Measurements from ENCODE around the gene SAP130. TPM values are rescaled to one million over a fixed set of nuclear protein-coding genes. Genes with fewer than 3 reads are reported as not detected.

SAP130 gene
- total and polyA plus RNA-seq, 4 donors, result 3.3 to 5.3 (median 4.5) TPM

DNA sequence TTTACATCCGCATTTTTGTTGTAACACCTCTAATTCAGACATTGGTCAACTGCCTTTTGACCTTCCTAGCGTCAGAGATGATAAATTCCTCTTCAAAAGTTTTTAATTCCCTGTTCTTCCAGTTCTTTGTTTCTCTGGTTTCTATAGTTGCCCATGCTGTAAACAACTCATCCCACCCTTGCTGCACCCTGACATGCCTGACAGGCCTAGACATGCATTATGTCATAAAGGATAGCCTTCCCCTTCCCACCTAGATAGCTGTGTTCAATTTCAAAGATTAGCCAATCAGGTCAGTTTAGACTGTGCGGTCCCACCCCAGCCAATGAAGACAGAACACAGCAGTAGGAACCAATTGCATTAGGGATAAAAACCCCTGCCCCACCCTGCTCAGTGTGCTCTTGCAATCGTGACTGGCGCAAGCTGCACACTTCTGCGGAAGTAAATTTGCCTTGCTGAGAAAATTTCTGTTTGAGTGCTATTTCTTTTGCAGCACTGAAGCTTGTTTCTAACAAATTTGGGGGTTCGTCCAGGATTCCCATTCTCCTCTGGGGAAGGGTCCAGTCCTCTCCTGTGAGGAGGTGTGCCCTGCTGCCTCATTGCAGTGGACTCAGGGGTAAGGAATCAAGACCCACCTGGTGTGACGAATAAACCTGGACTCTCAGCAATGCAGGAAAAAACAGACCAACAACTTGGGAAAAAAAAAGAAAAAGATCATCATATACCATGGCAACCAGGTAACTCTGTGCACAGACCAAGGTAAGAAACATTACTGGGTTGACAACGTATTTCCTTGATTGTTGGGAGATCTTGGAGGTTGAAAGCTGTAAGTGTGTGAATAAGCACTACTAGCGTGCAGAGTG is 9.1 kb upstream of the SAP130 start:
- Histone ChIP-seq H3K27ac (ENCODE audit: low read depth in 1 of 2, low read length in 2 of 2) (no peak overlapping the region), H3K27me3 (ENCODE audit: control insufficient read depth in 4 of 4, insufficient read depth in 4 of 4, low read length in 3 of 4) (no peaks in the 10 kb centered on the region), H3K4me1 (ENCODE audit: control insufficient read depth in 4 of 4, insufficient read depth in 4 of 4, low read length in 3 of 4) (no peaks in the 10 kb centered on the region), H3K9me3 (ENCODE audit: control insufficient read depth in 4 of 4, low read length in 3 of 4) (peaks cover 7 to 31% (median 14%) of the 10 kb centered on the region in 4 donors), H3K9ac (ENCODE audit: low read depth in 1 of 2, low read length in 2 of 2) (no peak overlapping the region), H3K36me3 (ENCODE audit: control insufficient read depth in 4 of 4, insufficient read depth in 3 of 4, low read depth in 1 of 4, low read length in 3 of 4) (no peaks in the 10 kb centered on the region), H3K4me3 (ENCODE audit: low read depth in 1 of 3, low read length in 3 of 3) (peak overlapping the region in 2 of 3 donors; percentile 5 to 49)
- DNase-seq (ENCODE audit: low spot score), result no peak
- TF ChIP-seq SP1 (IDR thresholded peaks at IDR 0.05) (no peak), CTCF (IDR thresholded peaks at IDR 0.05; ENCODE audit: low read depth, low read length, missing input control) (no peak), FOXA2 (IDR thresholded peaks at IDR 0.05) (no peak), HNF4G (IDR thresholded peaks at IDR 0.05) (no peak), FOXA1 (IDR thresholded peaks at IDR 0.05) (no peak), YY1 (IDR thresholded peaks at IDR 0.05) (no peak), NR2F2 (IDR thresholded peaks at IDR 0.05) (no peak), TAF1 (conservative IDR thresholded peaks at IDR 0.05) (no peak), RXRA (IDR thresholded peaks at IDR 0.05) (no peak), HNF4A (conservative IDR thresholded peaks at IDR 0.05) (no peak), GABPA (IDR thresholded peaks at IDR 0.05 in 1 of 2, conservative IDR thresholded peaks at IDR 0.05 in 1 of 2) (no peak), JUND (IDR thresholded peaks at IDR 0.05) (no peak), RAD21 (IDR thresholded peaks at IDR 0.05) (no peak), EGR1 (IDR thresholded peaks at IDR 0.05; ENCODE audit: low read depth in 2 of 2) (no peak)
- TF ChIP-seq, protein P1, sequence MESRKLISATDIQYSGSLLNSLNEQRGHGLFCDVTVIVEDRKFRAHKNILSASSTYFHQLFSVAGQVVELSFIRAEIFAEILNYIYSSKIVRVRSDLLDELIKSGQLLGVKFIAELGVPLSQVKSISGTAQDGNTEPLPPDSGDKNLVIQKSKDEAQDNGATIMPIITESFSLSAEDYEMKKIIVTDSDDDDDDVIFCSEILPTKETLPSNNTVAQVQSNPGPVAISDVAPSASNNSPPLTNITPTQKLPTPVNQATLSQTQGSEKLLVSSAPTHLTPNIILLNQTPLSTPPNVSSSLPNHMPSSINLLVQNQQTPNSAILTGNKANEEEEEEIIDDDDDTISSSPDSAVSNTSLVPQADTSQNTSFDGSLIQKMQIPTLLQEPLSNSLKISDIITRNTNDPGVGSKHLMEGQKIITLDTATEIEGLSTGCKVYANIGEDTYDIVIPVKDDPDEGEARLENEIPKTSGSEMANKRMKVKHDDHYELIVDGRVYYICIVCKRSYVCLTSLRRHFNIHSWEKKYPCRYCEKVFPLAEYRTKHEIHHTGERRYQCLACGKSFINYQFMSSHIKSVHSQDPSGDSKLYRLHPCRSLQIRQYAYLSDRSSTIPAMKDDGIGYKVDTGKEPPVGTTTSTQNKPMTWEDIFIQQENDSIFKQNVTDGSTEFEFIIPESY (IDR thresholded peaks at IDR 0.05), result no peak
- TF ChIP-seq, protein P2, sequence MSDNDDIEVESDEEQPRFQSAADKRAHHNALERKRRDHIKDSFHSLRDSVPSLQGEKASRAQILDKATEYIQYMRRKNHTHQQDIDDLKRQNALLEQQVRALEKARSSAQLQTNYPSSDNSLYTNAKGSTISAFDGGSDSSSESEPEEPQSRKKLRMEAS (IDR thresholded peaks at IDR 0.05), result no peak
- TF ChIP-seq, protein P3, sequence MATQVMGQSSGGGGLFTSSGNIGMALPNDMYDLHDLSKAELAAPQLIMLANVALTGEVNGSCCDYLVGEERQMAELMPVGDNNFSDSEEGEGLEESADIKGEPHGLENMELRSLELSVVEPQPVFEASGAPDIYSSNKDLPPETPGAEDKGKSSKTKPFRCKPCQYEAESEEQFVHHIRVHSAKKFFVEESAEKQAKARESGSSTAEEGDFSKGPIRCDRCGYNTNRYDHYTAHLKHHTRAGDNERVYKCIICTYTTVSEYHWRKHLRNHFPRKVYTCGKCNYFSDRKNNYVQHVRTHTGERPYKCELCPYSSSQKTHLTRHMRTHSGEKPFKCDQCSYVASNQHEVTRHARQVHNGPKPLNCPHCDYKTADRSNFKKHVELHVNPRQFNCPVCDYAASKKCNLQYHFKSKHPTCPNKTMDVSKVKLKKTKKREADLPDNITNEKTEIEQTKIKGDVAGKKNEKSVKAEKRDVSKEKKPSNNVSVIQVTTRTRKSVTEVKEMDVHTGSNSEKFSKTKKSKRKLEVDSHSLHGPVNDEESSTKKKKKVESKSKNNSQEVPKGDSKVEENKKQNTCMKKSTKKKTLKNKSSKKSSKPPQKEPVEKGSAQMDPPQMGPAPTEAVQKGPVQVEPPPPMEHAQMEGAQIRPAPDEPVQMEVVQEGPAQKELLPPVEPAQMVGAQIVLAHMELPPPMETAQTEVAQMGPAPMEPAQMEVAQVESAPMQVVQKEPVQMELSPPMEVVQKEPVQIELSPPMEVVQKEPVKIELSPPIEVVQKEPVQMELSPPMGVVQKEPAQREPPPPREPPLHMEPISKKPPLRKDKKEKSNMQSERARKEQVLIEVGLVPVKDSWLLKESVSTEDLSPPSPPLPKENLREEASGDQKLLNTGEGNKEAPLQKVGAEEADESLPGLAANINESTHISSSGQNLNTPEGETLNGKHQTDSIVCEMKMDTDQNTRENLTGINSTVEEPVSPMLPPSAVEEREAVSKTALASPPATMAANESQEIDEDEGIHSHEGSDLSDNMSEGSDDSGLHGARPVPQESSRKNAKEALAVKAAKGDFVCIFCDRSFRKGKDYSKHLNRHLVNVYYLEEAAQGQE (IDR thresholded peaks at IDR 0.05), result no peak
- TF ChIP-seq, protein P4, sequence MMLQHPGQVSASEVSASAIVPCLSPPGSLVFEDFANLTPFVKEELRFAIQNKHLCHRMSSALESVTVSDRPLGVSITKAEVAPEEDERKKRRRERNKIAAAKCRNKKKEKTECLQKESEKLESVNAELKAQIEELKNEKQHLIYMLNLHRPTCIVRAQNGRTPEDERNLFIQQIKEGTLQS (IDR thresholded peaks at IDR 0.05), result no peak
- WGBS, result 88% methylated on average over 10 of the region's 10 CpGs
